ENCODE data around the gene RRM1.

GRCh38 chr11:4066910-4067309 is 27.7 kb upstream of the RRM1 start:
- TF ChIP-seq CTCF (IDR thresholded peaks at IDR 0.05; ENCODE audit: low read depth, low read length) (no peak), MYC (IDR thresholded peaks at IDR 0.05; ENCODE audit: low read depth, low read length) (no peak), POLR2A (IDR thresholded peaks at IDR 0.05; ENCODE audit: extremely low read depth, insufficient read length) (no peak)

All from NB4 (cell line).